ENCODE measurements around the gene SPECC1. TPM values are rescaled to one million over a fixed set of nuclear protein-coding genes. Genes with fewer than 3 reads are reported as not detected.

Gene SPECC1
- total and polyA plus RNA-seq, 9 of the 15 experiments (the other 6 are each of a cell fraction or from before 2014, with no cell fraction given): 2.4 to 19.6 (median 14.7) TPM

DNA sequence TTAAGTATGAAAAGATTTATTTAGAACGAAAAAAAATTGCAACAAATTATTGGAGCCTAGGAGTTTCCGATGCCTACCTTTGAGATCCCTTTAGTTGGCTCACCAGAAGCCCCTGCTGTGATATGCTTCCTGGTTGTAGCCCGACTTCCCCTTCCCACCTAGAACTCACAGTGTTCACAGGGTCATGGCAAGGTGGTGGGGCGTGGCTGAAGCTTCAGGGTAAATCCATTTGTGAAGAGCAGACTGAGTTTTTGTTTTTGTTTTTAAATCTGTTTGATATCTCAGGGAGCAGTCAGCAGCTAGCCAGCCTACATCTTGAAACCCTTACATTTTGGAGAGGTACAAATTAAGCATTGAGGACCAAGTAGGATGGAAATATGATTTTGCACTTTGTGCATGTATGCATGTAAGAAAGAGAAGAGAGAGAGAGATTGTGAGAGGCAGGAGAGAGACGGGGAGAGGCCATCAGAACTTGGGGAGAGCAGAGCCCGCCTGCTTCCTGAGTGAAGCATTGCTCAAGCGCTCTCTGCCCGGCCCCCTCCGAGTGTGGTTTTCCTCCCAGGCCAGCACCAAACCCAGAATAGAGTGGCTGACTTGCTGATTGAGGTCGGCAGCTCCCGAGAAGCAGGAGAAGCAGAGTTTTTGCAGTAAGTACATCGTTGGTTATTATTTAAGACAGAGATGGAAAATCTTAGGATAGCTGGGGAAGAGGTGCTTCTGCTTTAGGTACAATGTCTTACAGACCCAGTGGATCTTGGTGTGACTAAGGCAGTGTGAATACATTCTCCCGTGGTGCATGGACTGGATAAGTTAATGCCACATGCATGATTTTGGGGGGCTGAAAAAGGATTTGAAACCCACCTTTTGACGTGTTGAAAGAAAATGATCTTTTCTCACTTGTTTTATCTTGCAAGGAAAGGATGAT lies 64.2 kb downstream of the SPECC1 start:
- H3K79me2 ChIP-seq (ENCODE audit: control insufficient read depth, insufficient read depth, low read length): no peaks in the 10 kb centered on the region
- no peaks in the 10 kb centered on the region for H3K9me3 ChIP-seq (replicated peaks; ENCODE audit: control insufficient read depth, insufficient read depth, low read depth, low read length)
- peak; percentile 40 for TF ChIP-seq CEBPB (tag; IDR thresholded peaks at IDR 0.05)
- peak; percentile 66; the same call in 1 of the 2 replicates for TF ChIP-seq SPI1 (IDR thresholded peaks at IDR 0.05; ENCODE audit: borderline replicate concordance, low read depth, low read length)
- TF ChIP-seq PML (IDR thresholded peaks at IDR 0.05; ENCODE audit: low read length): no peak
- H3K4me2 ChIP-seq (ENCODE audit: insufficient read depth, low read length): peak overlapping the region; percentile 27
- in situ Hi-C loops (cut with MboI): no loop called here
- peak overlapping the region; percentile 23; the same call in 1 of the 3 replicates for H3K27ac ChIP-seq (ENCODE audit: extremely low read depth, low read depth, low read length)
- ATAC-seq (peak; percentile 75), FAIRE-seq (no peak), DNase-seq (ENCODE audit: extremely low read depth in 1 of 4, low spot score in 3 of 4) (peak in 2 of 4 experiments; percentile 22 to 38)
- BruUV-seq (replicated peaks): no TSS peak
- no peaks in the 10 kb centered on the region for H3K27me3 ChIP-seq (ENCODE audit: control insufficient read depth in 2 of 2, insufficient read depth in 2 of 2, low read length in 2 of 2)
- peak overlapping the region; percentile 52 for H2AFZ ChIP-seq (ENCODE audit: low read depth, low read length)
- peaks cover 4 to 21% of the 10 kb centered on the region in 2 experiments; a peak in 3 of 5 replicates for H3K4me1 ChIP-seq (replicated peaks in 1 of 2; ENCODE audit: control insufficient read depth in 2 of 2, insufficient read depth in 2 of 2, low read length in 2 of 2)
- intact Hi-C loops (cut with micrococcal nuclease): no loop called here
- 27% methylated on average over 13 of the region's 14 CpGs for WGBS (ENCODE audit: insufficient coverage, low coverage, missing lambda C conversion rate)
- H3K36me3 ChIP-seq (ENCODE audit: control insufficient read depth, insufficient read depth, low read length): no peaks in the 10 kb centered on the region
- no peak overlapping the region for H3K4me3 ChIP-seq
- no peaks in the 10 kb centered on the region for H4K20me1 ChIP-seq (replicated peaks; ENCODE audit: control insufficient read depth, insufficient read depth, low read length)
- H3K9me1 ChIP-seq (ENCODE audit: control insufficient read depth, insufficient read depth, low read length): no peaks in the 10 kb centered on the region
- ChIA-PET POLR2A (no interaction called here), CTCF (ENCODE audit: low intra/inter-chr PET ratio) (no interaction called here)
- H3K9ac ChIP-seq (ENCODE audit: insufficient read depth in 1 of 2, low read depth in 2 of 2, low read length in 2 of 2): peak overlapping the region in 1 of 2 experiments; percentile 47; a peak in 2 of 4 replicates

DNA sequence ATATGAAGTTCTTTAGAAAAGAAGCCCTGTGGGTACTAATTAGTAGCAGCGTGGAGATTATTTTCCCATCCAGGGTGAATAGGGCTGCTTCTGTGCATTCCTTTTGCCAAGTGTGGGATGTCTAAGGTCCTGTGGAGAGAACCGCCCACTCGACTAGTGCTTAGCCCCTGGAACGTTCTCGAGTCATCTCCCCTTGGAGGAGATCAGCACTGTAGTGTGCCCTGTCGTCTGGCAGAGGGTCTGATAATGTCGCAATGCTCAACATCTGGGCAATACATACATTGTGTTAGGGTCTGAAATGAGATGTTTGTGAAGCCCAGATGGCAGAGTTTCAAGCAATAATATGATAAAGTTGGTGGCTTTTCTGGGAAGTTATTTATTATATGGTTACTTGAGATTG lies 64.8 kb downstream of the SPECC1 start:
- peak overlapping the region; percentile 27; the same call in 1 of the 2 replicates for H3K4me2 ChIP-seq (ENCODE audit: insufficient read depth, low read length)
- intact Hi-C loops (cut with micrococcal nuclease) (no loop called here), in situ Hi-C loops (cut with MboI) (no loop called here)
- no peaks in the 10 kb centered on the region for H3K9me1 ChIP-seq (ENCODE audit: control insufficient read depth, insufficient read depth, low read length)
- no peaks in the 10 kb centered on the region for H3K9me3 ChIP-seq (replicated peaks; ENCODE audit: control insufficient read depth, insufficient read depth, low read depth, low read length)
- no peaks in the 10 kb centered on the region for H3K36me3 ChIP-seq (ENCODE audit: control insufficient read depth, insufficient read depth, low read length)
- POLR2A ChIA-PET: no interaction called here
- no TSS peak for BruUV-seq (replicated peaks)
- H3K4me1 ChIP-seq (replicated peaks in 1 of 2; ENCODE audit: control insufficient read depth in 2 of 2, insufficient read depth in 2 of 2, low read length in 2 of 2): peaks cover 4 to 21% of the 10 kb centered on the region in 2 experiments; a peak in 3 of 5 replicates
- ATAC-seq (no peak), DNase-seq (ENCODE audit: extremely low read depth in 1 of 4, low spot score in 3 of 4) (no peak), FAIRE-seq (no peak)
- H3K27ac ChIP-seq (ENCODE audit: extremely low read depth, low read depth, low read length): no peak overlapping the region
- TF ChIP-seq, protein P1, sequence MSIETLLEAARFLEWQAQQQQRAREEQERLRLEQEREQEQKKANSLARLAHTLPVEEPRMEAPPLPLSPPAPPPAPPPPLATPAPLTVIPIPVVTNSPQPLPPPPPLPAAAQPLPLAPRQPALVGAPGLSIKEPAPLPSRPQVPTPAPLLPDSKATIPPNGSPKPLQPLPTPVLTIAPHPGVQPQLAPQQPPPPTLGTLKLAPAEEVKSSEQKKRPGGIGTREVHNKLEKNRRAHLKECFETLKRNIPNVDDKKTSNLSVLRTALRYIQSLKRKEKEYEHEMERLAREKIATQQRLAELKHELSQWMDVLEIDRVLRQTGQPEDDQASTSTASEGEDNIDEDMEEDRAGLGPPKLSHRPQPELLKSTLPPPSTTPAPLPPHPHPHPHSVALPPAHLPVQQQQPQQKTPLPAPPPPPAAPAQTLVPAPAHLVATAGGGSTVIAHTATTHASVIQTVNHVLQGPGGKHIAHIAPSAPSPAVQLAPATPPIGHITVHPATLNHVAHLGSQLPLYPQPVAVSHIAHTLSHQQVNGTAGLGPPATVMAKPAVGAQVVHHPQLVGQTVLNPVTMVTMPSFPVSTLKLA (conservative IDR thresholded peaks at IDR 0.05): no peak
- no peak for TF ChIP-seq TCF7L2 (IDR thresholded peaks at IDR 0.05; ENCODE audit: low read depth, low read length)
- no peak for TF ChIP-seq SAP30 (IDR thresholded peaks at IDR 0.05; ENCODE audit: borderline replicate concordance, insufficient read depth, low read depth, low read length, poor library complexity, severe bottlenecking)
- no peaks in the 10 kb centered on the region for H4K20me1 ChIP-seq (replicated peaks; ENCODE audit: control insufficient read depth, insufficient read depth, low read length)
- H2AFZ ChIP-seq (ENCODE audit: low read depth, low read length): no peak overlapping the region
- no peaks in the 10 kb centered on the region for H3K79me2 ChIP-seq (ENCODE audit: control insufficient read depth, insufficient read depth, low read length)
- H3K4me3 ChIP-seq: no peak overlapping the region
- H3K27me3 ChIP-seq (ENCODE audit: control insufficient read depth in 2 of 2, insufficient read depth in 2 of 2, low read length in 2 of 2): no peaks in the 10 kb centered on the region
- WGBS (ENCODE audit: insufficient coverage, low coverage, missing lambda C conversion rate): 56% methylated on average over 7 of the region's 7 CpGs
- H3K9ac ChIP-seq (ENCODE audit: insufficient read depth in 1 of 2, low read depth in 2 of 2, low read length in 2 of 2): no peak overlapping the region
- CTCF ChIA-PET (ENCODE audit: low intra/inter-chr PET ratio): no interaction called here
